ENCODE measurements around the gene FAM184A. TPM values are rescaled to one million over a fixed set of nuclear protein-coding genes. Genes with fewer than 3 reads are reported as not detected.

Gene FAM184A
- total and polyA plus RNA-seq, 2 of the 13 experiments (the other 11 are each of a cell fraction or from before 2014, with no cell fraction given) = 7.0 to 18.0 TPM

GRCh38 chr6:119110601-119111548 lies 32.4 kb upstream of the FAM184A start (continued):
- TF ChIP-seq SNRNP70 (IDR thresholded peaks at IDR 0.05; ENCODE audit: low read depth, low read length) (no peak), RAD51 (IDR thresholded peaks at IDR 0.05; ENCODE audit: borderline replicate concordance) (no peak), CTCF (CRISPR knock-in tag; IDR thresholded peaks at IDR 0.05) (peak; percentile 88), ZNF7 (CRISPR knock-in tag; IDR thresholded peaks at IDR 0.05) (no peak), SRY (CRISPR knock-in tag; IDR thresholded peaks at IDR 0.05) (no peak), ZNF44 (CRISPR knock-in tag; IDR thresholded peaks at IDR 0.05) (0 out of 2 replicates have a peak, but pooled peaks have one; percentile 18), ZNF768 (CRISPR knock-in tag; IDR thresholded peaks at IDR 0.05) (no peak), CBX5 (CRISPR knock-in tag; IDR thresholded peaks at IDR 0.05; ENCODE audit: borderline replicate concordance) (no peak), ZNF883 (CRISPR knock-in tag; IDR thresholded peaks at IDR 0.05; ENCODE audit: not compliant biosample characterization) (no peak), HMG20A (CRISPR knock-in tag; IDR thresholded peaks at IDR 0.05; ENCODE audit: borderline replicate concordance) (0 out of 2 replicates have a peak, but pooled peaks have one; percentile 11), SOX6 (IDR thresholded peaks at IDR 0.05) (no peak), SOX6 (CRISPR knock-in tag; IDR thresholded peaks at IDR 0.05) (no peak), GPN1 (CRISPR knock-in tag; IDR thresholded peaks at IDR 0.05; ENCODE audit: borderline replicate concordance) (no peak), ZSCAN21 (CRISPR knock-in tag; IDR thresholded peaks at IDR 0.05; ENCODE audit: borderline replicate concordance) (no peak), HIVEP1 (CRISPR knock-in tag; IDR thresholded peaks at IDR 0.05) (no peak), BRCA1 (CRISPR knock-in tag; IDR thresholded peaks at IDR 0.05) (no peak), ZNF615 (CRISPR knock-in tag; IDR thresholded peaks at IDR 0.05; ENCODE audit: borderline replicate concordance) (no peak), SRSF1 (optimal IDR thresholded peaks at IDR 0.05; ENCODE audit: low read depth, low read length) (no peak), ONECUT2 (CRISPR knock-in tag; IDR thresholded peaks at IDR 0.05) (no peak), SRF (IDR thresholded peaks at IDR 0.05; ENCODE audit: low read depth, low read length) (no peak), ZNF333 (CRISPR knock-in tag; IDR thresholded peaks at IDR 0.05; ENCODE audit: borderline replicate concordance) (no peak), ZNF782 (CRISPR knock-in tag; IDR thresholded peaks at IDR 0.05; ENCODE audit: borderline replicate concordance) (no peak), GATA4 (IDR thresholded peaks at IDR 0.05; ENCODE audit: borderline replicate concordance, low read depth) (no peak), CEBPB (IDR thresholded peaks at IDR 0.05; ENCODE audit: borderline replicate concordance, low read depth, low read length) (0 out of 2 replicates have a peak, but pooled peaks have one; percentile 0), PATZ1 (CRISPR knock-in tag; IDR thresholded peaks at IDR 0.05) (no peak), SMAD1 (CRISPR knock-in tag; IDR thresholded peaks at IDR 0.05; ENCODE audit: borderline replicate concordance, low read depth) (no peak), ZSCAN9 (CRISPR knock-in tag; IDR thresholded peaks at IDR 0.05; ENCODE audit: borderline replicate concordance) (0 out of 2 replicates have a peak, but pooled peaks have one; percentile 33), EED (CRISPR knock-in tag; IDR thresholded peaks at IDR 0.05) (no peak), ZNF878 (CRISPR knock-in tag; IDR thresholded peaks at IDR 0.05) (no peak)
